Right lobe of liver (tissue), 4 donors: Measurements from ENCODE around the gene MT1G.

Experiments used
- CTCF ChIP-seq, 4 donors: fragments of 200-600 bp in 3 of 4; fragments of 450-650 bp in 1 of 4; IDR thresholded peaks; one replicate each; pipeline versions ENCODE4 v1.5.1 to v1.8.0; 2016 to 2022; ENCODE audit warnings: antibody characterized with exemption in 4 of 4, mild to moderate bottlenecking in 2 of 4
- POLR2A ChIP-seq: fragments of 450-650 bp; IDR thresholded peaks from one replicate; pipeline ENCODE4 v1.6.1; 2017; ENCODE audit warnings: antibody characterized with exemption, mild to moderate bottlenecking
- donor health status: DM: no; HTN: no; CAD: no.
- donor health status: DM: no; HTN: no; CAD: no.
- donor health status: DM: no; HTN: yes; CAD: no.

GRCh38 chr16:56709443-56710040 lies 41.7 kb upstream of the MT1G start:
- TF ChIP-seq CTCF (IDR thresholded peaks at IDR 0.05) = no peak
- TF ChIP-seq POLR2A = no peak
